HFF-Myc (cell line): ENCODE results near the gene HSPG2.

Experiments
- DNase-seq: peaks from one replicate; pipeline ENCODE4 v3.0.0-alpha.2; 2011; ENCODE audit warnings: low read depth; ENCODE audit errors: extremely low read depth
- H3K4me3 ChIP-seq: replicated peaks from 2 replicates; pipeline ENCODE4 v1.5.1; 2011; ENCODE audit warnings: low read depth, mild to moderate bottlenecking, control low read depth, low read length
- TF ChIP-seq, protein P1 (sequence below): IDR thresholded peaks from 2 replicates; pipeline ENCODE4 v1.5.1; 2012; ENCODE audit warnings: mild to moderate bottlenecking, low read depth, low read length, control low read depth; ENCODE audit errors: missing control alignments

Gene HSPG2

GRCh38 chr1:21840981-21841380 lies 96.1 kb downstream of the HSPG2 start:
- TF ChIP-seq, protein P1, sequence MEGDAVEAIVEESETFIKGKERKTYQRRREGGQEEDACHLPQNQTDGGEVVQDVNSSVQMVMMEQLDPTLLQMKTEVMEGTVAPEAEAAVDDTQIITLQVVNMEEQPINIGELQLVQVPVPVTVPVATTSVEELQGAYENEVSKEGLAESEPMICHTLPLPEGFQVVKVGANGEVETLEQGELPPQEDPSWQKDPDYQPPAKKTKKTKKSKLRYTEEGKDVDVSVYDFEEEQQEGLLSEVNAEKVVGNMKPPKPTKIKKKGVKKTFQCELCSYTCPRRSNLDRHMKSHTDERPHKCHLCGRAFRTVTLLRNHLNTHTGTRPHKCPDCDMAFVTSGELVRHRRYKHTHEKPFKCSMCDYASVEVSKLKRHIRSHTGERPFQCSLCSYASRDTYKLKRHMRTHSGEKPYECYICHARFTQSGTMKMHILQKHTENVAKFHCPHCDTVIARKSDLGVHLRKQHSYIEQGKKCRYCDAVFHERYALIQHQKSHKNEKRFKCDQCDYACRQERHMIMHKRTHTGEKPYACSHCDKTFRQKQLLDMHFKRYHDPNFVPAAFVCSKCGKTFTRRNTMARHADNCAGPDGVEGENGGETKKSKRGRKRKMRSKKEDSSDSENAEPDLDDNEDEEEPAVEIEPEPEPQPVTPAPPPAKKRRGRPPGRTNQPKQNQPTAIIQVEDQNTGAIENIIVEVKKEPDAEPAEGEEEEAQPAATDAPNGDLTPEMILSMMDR = no peak
- no peak overlapping the region for H3K4me3 ChIP-seq
- no peak for DNase-seq

DNA sequence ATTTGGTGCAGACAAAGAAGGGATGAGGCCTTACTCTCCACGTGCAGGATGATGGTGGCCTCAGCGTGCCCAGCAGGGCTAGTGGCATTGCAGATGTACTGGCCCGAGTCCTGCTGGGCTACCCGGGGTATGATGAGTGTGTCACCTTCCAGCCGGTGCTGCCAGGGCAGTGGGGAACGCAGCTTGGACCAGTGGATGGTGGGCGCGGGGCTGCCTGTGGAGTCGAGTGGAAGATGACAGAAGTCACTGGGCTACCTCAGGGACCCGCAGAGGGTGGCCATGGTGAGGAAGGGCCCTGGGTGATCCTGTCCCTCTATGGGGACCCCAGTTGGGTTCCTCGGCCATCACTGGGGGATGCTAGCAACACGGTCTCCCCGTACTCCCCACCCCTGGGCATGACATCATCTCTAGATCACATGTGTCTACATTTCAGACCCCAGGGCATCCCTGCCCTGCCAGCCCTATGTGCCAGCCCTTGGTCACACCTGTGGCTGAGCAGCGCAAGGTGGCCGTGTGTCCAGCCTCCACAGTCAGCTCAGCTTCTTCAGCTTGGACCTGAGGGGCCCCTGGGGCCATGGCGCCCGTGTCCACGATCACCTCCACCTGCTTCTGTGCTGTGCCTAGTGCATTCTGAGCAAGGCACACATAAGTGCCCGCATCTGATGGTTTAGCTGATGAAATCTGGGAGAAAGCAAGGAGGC lies 97.6 kb downstream of the HSPG2 start:
- DNase-seq = no peak
- no peak overlapping the region for H3K4me3 ChIP-seq
- TF ChIP-seq, protein P1 = no peak

DNA sequence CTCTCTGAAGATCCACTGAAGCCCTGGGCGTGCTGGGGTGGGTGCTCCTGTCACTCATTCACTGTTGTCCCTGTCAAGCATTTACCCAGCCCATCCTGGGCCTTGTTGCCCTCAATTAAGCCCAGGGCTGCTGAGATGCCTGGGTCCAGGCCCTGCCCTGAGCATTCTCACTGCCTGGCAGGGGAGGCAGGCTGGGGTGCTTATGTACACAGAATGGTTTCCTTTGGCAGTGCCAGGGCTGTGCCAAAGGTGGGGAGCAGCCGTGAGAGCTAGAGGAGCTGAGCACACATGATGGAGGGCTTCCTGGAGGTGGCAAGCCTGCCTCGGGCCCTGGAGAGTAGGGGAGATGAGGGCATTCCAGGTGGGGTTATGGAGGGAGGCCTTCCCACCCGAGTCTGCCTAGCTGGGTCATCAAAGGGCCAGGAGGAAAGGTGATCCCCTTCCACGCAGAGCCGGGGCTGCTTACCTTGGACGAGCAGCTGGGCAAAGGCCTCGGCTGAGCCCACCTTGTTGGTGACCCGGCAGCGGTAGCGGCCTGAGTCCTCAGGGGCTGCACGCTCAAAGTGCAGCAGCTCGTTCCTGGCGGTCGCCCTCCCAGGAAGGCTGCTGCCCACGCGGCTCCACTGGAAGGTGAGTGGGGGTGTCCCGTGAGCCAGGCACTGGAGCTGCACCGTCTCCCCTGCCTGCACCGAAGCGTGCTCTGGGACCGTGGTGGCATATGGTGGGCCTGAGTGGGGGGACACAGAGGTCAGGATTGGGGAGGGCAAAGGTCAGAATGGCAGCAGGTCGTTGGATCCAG lies 98.6 kb downstream of the HSPG2 start:
- H3K4me3 ChIP-seq = no peak overlapping the region
- TF ChIP-seq, protein P1 = no peak
- DNase-seq = no peak

DNA sequence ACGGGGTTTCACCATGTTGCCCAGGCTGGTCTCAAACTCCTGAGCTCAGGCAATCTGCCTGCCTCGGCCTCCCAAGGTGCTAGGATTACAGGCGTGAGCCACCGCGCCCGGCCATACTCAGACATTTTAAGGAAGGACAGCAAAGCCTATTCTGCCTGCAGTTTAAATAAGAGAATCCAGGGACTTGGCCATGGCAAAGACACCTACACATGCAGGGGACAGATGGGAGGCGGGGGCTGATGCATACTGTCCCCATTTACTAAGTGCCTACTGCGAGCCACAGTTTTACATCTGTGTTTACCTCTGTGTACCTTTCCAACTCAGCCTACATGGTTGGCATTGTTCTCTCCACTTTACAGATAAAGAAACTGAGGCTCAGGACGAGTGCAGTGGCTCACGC lies 99.6 kb downstream of the HSPG2 start:
- TF ChIP-seq, protein P1 = no peak
- no peak for DNase-seq
- no peak overlapping the region for H3K4me3 ChIP-seq

- H3K4me3 ChIP-seq = no peak overlapping the region
- TF ChIP-seq, protein P1 = no peak
- DNase-seq = no peak
Observed at GRCh38 chr1:21836729-21837128, 100.4 kb downstream of the HSPG2 start.

GRCh38 chr1:21836010-21836409 lies 101.1 kb downstream of the HSPG2 start:
- DNase-seq = no peak
- no peak overlapping the region for H3K4me3 ChIP-seq
- TF ChIP-seq, protein P1 = no peak

DNA sequence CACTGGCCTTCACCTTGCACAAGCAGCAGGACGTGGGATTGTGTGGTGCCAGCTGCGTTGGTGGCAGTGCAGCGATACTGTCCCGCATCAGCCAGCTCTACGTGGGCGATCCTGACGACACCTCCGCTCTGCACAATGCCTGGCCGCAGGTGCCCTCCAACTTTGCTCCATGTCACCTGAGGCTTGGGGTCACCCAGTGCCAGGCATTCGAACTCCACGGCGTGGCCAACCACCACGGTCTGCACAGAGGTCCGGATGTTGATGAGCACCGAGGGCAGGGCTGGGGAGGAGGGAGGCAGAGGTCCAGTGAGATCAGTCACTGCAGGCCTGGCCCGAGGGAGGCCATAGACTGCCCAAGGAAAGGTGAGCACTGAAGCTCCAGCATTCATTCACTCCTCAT lies 102.4 kb downstream of the HSPG2 start:
- no peak overlapping the region for H3K4me3 ChIP-seq
- no peak for DNase-seq
- TF ChIP-seq, protein P1 = no peak
